H1 (cell line): ENCODE data around the gene GNG13.

Source experiments
- ATF3 ChIP-seq: IDR thresholded peaks from 2 replicates; pipeline ENCODE4 v1.6.1; 2011; ENCODE audit warnings: low read depth, mild to moderate bottlenecking, low read length; ENCODE audit not compliant: insufficient read depth
- BACH1 ChIP-seq: IDR thresholded peaks from 2 replicates; pipeline ENCODE4 v1.6.1; 2012; ENCODE audit warnings: low read length, improper control_type of control experiment
- NRF1 ChIP-seq: IDR thresholded peaks from 2 replicates; pipeline ENCODE4 v1.6.1; 2011; ENCODE audit warnings: mild to moderate bottlenecking, low read depth, low read length, improper control_type of control experiment
- ZNF274 ChIP-seq: IDR thresholded peaks from 2 replicates; pipeline ENCODE4 v1.7.0; 2012; ENCODE audit warnings: low read length, borderline replicate concordance; ENCODE audit errors: extremely low read depth
- TF ChIP-seq, protein P1 (sequence below): IDR thresholded peaks from 2 replicates; pipeline ENCODE4 v1.6.1; 2012; ENCODE audit warnings: inconsistent platforms

DNA sequence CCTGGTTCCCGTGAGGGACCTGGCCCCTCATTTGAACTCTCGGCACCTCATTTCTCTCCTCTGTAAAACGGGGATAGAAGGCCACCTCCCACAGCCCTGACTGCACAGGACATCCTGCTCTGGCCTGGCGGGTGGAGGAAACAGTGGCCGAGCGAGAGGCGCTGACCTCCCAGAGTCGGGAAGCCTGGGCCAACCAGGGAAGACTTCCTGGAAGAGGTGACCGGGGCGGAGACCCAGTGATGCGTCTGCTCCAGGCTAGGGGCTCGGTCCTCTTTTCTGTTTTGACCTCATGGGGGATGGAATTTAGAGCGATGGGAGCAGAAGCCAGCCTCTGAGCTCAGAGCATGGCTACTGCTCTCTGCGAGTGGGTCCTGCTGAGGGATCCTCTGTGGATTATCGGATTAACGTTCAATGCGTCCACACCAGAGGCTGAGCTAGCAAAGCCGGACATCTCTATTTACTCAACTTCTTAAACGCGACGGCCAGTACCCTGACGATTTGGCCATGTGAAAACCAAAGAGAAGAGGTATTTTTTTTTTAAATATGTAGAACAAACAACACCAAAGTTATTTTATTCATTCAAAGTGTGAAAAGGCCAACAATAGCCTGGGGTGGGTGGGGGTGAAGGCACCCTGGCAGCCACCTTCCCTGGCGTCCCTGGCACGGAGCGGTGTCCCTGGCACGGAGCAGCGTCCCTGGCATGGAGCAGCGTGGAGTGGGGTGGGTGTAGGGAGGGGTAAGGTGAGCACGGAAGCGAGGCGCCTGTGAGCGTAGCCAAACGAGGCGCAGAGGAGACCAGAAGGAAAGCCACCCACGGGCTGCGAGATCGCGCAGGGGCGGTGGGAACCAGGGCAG is 49.2 kb downstream of the GNG13 start:
- TF ChIP-seq NRF1 (no peak), ZNF274 (no peak), BACH1 (no peak), ATF3 (no peak)
- TF ChIP-seq, protein P1, sequence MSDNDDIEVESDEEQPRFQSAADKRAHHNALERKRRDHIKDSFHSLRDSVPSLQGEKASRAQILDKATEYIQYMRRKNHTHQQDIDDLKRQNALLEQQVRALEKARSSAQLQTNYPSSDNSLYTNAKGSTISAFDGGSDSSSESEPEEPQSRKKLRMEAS, result no peak
